Adrenal gland (tissue), 12 donors: Measurements from ENCODE around the gene ZFP3. TPM values are rescaled to one million over a fixed set of nuclear protein-coding genes. Genes with fewer than 3 reads are reported as not detected.

ENCODE experiments used
- DNase-seq, 7 donors: peaks; one replicate each; pipeline ENCODE4 v3.0.0-alpha.2; 2019 to 2020
- H3K27ac ChIP-seq, 5 donors: fragments of 200-600 bp; sonication (generic) in 4 of 5; 1 replicate in 3 of 5; 2 replicates in 2 of 5; pipeline versions ENCODE4 v1.5.1 to v1.8.0; 2016 to 2020; ENCODE audit warnings: mild to moderate bottlenecking in 1 of 5
- H3K27me3 ChIP-seq: fragments of 200-600 bp; 2 replicates; pipeline ENCODE4 v1.8.0; 2021
- H3K36me3 ChIP-seq, 2 donors: fragments of 200-600 bp; replicated peaks in 1 of 2; 1 replicate in 1 of 2; 2 replicates in 1 of 2; pipeline versions ENCODE4 v1.5.1 to v1.8.0; 2018 to 2022
- H3K4me1 ChIP-seq, 2 donors: fragments of 200-600 bp; replicated peaks in 1 of 2; 1 replicate in 1 of 2; 2 replicates in 1 of 2; pipeline versions ENCODE4 v1.5.1 to v1.8.0; 2018 to 2021
- H3K4me3 ChIP-seq, 4 donors: fragments of 200-600 bp; sonication (generic) in 3 of 4; one replicate each; pipeline ENCODE4 v1.5.1; 2016 to 2018
- H3K9me3 ChIP-seq, 3 donors: fragments of 200-600 bp; sonication (generic) in 1 of 3; replicated peaks in 1 of 3; 1 replicate in 2 of 3; 2 replicates in 1 of 3; pipeline versions ENCODE4 v1.5.1 to v1.8.0; 2016 to 2021
- CTCF ChIP-seq, 6 experiments: fragments of 450-650 bp in 4 of 6; fragments of 200-600 bp in 2 of 6; sonication (generic) in 1 of 6; IDR thresholded peaks; 1 replicate in 5 of 6; 2 replicates in 1 of 6; pipeline versions ENCODE4 v1.5.1 to v1.8.0; 2016 to 2021; ENCODE audit warnings: antibody characterized with exemption in 6 of 6, mild to moderate bottlenecking in 2 of 6, moderate library complexity in 1 of 6
- POLR2A ChIP-seq, 2 donors: fragments of 450-650 bp; IDR thresholded peaks; one replicate each; pipeline ENCODE4 v1.6.1; 2017; ENCODE audit warnings: antibody characterized with exemption in 2 of 2, mild to moderate bottlenecking in 2 of 2, moderate library complexity in 1 of 2
- WGBS, 4 donors: extraction: QIAGEN DNeasy Blood & Tissue Kit in 2 of 4; methylation state at CpG; one replicate each; pipeline versions ENCODE4 v1.1.5 to v1.1.7; 2013 to 2017; 5-methylcytosine and 5-hydroxymethylcytosine counted together
- intact Hi-C, 2 donors: fragments of 100-400 bp; cut with DNase I; formaldehyde crosslinking; loops; one replicate each; pipeline versions ENCODE4 v1.14.1 to v1.15.0; 2022 to 2023
- polyA plus RNA-seq, 3 donors: library from polyadenylated mRNA; stranded (reverse); fragments of 200-250 nt in 2 of 3; fragments of 350-450 nt in 1 of 3; fragmentation: Illumina TruSeq in 1 of 3; extraction: RNeasy Lipid Tissue Mini Kit (QIAGEN cat#74804) in 1 of 3; gene quantifications; one replicate each; pipeline ENCODE4 v1.2.3, GENCODE V29; 2013 to 2014
- total RNA-seq, 9 donors: library from RNA; depleted of rRNA in 4 of 9; stranded (reverse); fragments of >200 nt in 4 of 9; fragments of 120-200 nt in 1 of 9; fragmentation: NEBNext Ultra II Directional in 1 of 9; extraction: Animal tissue kit (Norgen Biotek cat#: 25700) in 1 of 9; gene quantifications; one replicate each; pipeline versions ENCODE4 v1.1.0 to v1.2.4, GENCODE V29; 2013 to 2023
- donor health status: healthy with polysubstance abuse.
- donor health status: Bipolar disorder and iron deficiency.
- donor health status: DM: yes; HTN: yes; CAD: no.
- donor health status: DM: no; HTN: no; CAD: no.
- donor health status: DM: no; HTN: no; CAD: no.
- donor health status: DM: yes; HTN: yes; CAD: no.

ZFP3 gene
- total and polyA plus RNA-seq, 12 donors: 1.6 to 8.4 (median 4.4) TPM

DNA sequence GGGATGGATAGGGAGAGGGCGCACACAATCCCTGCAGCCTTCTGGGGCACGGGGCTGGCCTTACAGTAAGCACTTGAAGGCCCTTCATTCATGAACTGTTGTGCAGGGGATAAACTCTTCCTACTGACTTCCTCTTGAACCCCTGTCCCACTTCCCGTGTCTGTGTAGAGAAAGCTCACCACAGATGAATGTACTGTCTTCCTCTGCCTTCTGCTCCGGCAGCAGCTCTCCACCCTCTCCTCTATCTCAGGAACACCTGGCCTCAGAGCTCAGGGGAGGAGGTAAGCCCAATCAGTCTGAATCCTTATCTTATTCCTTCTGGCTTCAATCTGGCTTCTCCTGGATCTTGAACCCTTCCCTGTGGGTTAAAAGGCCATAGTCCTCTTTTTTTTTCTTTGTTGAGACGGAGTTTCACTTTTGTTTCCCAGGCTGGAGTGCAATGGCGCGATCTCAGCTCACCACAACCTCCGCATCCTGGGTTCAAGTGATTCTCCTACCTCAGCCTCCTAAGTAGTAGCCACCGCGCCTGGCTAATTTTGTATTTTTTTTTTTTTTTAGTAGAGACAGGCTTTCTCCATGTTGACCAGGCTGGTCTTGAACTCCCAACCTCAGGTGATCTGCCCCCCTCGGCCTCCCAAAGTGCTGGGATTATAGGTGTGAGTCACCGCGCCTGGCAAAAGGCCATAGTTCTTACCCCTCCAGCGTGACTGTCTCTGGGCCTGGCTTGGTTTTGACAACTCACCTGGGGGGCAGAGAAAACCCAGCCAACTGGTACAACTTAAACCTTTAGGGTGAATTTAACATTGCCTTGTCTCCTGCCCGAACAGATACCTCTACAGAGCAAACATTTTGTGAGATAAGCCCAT, 35.9 kb upstream of the ZFP3 start:
- H3K27me3 ChIP-seq: no peaks in the 10 kb centered on the region
- TF ChIP-seq POLR2A (IDR thresholded peaks at IDR 0.05) (no peak), CTCF (IDR thresholded peaks at IDR 0.05) (no peak)
- no peak overlapping the region for H3K27ac ChIP-seq
- no peaks in the 10 kb centered on the region for H3K9me3 ChIP-seq
- no peak for DNase-seq
- H3K36me3 ChIP-seq: no peaks in the 10 kb centered on the region
- H3K4me3 ChIP-seq: no peak overlapping the region
- no peaks in the 10 kb centered on the region for H3K4me1 ChIP-seq
- WGBS, 4 donors: 76 to 87% (median 82%) methylated on average over 15 of the region's 15 CpGs
- intact Hi-C loops: no loop called here

DNA sequence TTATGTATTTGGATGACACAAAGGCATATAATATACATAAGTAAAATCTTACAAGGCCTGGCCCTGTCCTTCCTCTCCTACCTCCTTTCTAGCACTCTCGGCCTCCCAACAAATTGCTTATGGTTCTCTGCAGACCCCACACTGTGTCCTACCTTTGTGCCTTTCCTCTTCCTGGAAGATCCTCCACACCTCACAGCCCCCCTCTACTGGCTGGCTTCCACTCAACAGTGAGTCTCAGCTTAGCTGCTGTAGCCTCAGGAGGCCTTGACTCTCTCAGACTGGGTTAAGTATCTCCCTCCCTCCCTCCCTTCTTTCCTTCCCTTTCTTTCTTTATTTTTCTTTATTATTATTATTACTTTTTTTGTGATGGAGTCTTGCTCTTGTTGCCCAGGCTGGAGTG, 34.7 kb upstream of the ZFP3 start:
- no peak for DNase-seq
- Histone ChIP-seq H3K4me1 (no peaks in the 10 kb centered on the region), H3K27me3 (no peaks in the 10 kb centered on the region), H3K36me3 (no peaks in the 10 kb centered on the region), H3K27ac (no peak overlapping the region), H3K4me3 (no peak overlapping the region), H3K9me3 (no peaks in the 10 kb centered on the region)
- intact Hi-C loops: no loop called here
- WGBS, 4 donors: 84 to 100% (median 93%) methylated on average over 1 of the region's 1 CpG
- TF ChIP-seq CTCF (IDR thresholded peaks at IDR 0.05): no peak
- no peak for TF ChIP-seq POLR2A (IDR thresholded peaks at IDR 0.05)

DNA sequence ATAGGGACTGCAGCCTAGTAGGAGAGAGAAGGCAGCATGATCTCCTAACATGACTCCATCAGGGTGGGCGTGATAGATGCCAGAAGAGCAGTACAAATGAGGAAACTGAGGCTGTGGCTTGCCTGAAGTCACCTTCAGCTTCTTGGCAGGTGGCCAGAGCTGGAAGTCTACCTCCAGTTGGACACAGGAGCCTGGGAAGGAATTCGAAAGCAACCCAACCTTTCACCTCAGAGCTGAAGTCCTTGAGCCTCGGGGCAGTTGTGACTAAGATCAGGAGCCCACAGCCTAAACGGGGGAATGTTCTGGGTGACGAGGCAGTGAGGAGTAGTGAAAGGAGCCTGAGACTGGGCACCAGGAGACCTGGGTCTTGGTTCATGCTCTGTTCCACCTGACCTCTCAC, 33.6 kb upstream of the ZFP3 start:
- TF ChIP-seq CTCF (IDR thresholded peaks at IDR 0.05): no peak
- no peak for TF ChIP-seq POLR2A (IDR thresholded peaks at IDR 0.05)
- Histone ChIP-seq H3K4me1 (no peaks in the 10 kb centered on the region), H3K27ac (no peak overlapping the region), H3K9me3 (no peaks in the 10 kb centered on the region), H3K36me3 (no peaks in the 10 kb centered on the region), H3K4me3 (no peak overlapping the region), H3K27me3 (no peaks in the 10 kb centered on the region)
- DNase-seq: peak in 1 of 7 donors; percentile 22
- 76 to 81% (median 78%) methylated on average over 4 to 5 of the region's 5 CpGs for WGBS, 4 donors
- intact Hi-C loops: no loop called here

- H3K4me3 ChIP-seq: no peak overlapping the region
- intact Hi-C loops: no loop called here
- 76 to 88% (median 85%) methylated on average over 6 of the region's 6 CpGs for WGBS, 4 donors
- H3K9me3 ChIP-seq: no peaks in the 10 kb centered on the region
- H3K27me3 ChIP-seq: no peaks in the 10 kb centered on the region
- H3K36me3 ChIP-seq: no peaks in the 10 kb centered on the region
- TF ChIP-seq CTCF (IDR thresholded peaks at IDR 0.05) (no peak), POLR2A (IDR thresholded peaks at IDR 0.05) (no peak)
- no peak overlapping the region for H3K27ac ChIP-seq
- no peaks in the 10 kb centered on the region for H3K4me1 ChIP-seq
- no peak for DNase-seq
Measured at GRCh38 chr17:5045496-5045895, 32.8 kb upstream of the ZFP3 start.
